Ishikawa (cell line): ENCODE results near the gene KRTAP10-8.

Experiments used
- CEBPB ChIP-seq: IDR thresholded peaks from 2 replicates; pipeline ENCODE4 v1.6.1; 2012
- CREB1 ChIP-seq: IDR thresholded peaks from 2 replicates; pipeline ENCODE4 v1.6.1; 2012; ENCODE audit warnings: low read depth
- EGR1 ChIP-seq: IDR thresholded peaks from 2 replicates; pipeline ENCODE4 v1.6.1; 2012
- EP300 ChIP-seq: IDR thresholded peaks from 2 replicates; pipeline ENCODE4 v1.6.1; 2012; ENCODE audit warnings: borderline replicate concordance
- FOXM1 ChIP-seq: IDR thresholded peaks from 2 replicates; pipeline ENCODE4 v1.6.1; 2012; ENCODE audit warnings: low read depth, borderline replicate concordance
- NFIC ChIP-seq: IDR thresholded peaks from 2 replicates; pipeline ENCODE4 v1.6.1; 2012
- RAD21 ChIP-seq: IDR thresholded peaks from 2 replicates; pipeline ENCODE4 v1.6.1; 2012; ENCODE audit warnings: low read depth
- REST ChIP-seq: IDR thresholded peaks from 2 replicates; pipeline ENCODE4 v1.6.1; 2012; ENCODE audit warnings: low read depth, mild to moderate bottlenecking
- TAF1 ChIP-seq: IDR thresholded peaks from 2 replicates; pipeline ENCODE4 v1.6.1; 2012; ENCODE audit warnings: low read depth, mild to moderate bottlenecking
- TCF12 ChIP-seq: IDR thresholded peaks from 2 replicates; pipeline ENCODE4 v1.6.1; 2012; ENCODE audit warnings: low read depth
- TEAD4 ChIP-seq: IDR thresholded peaks from 2 replicates; pipeline ENCODE4 v1.6.1; 2012
- YY1 ChIP-seq: IDR thresholded peaks from 2 replicates; pipeline ENCODE4 v1.6.1; 2012; ENCODE audit warnings: low read depth
- ZBTB7A ChIP-seq: IDR thresholded peaks from 2 replicates; pipeline ENCODE4 v1.6.1; 2012; ENCODE audit warnings: low read depth
- TF ChIP-seq, protein P1 (sequence below): IDR thresholded peaks from 2 replicates; pipeline ENCODE4 v1.6.1; 2012
- TF ChIP-seq, protein P2 (sequence below): IDR thresholded peaks from 2 replicates; pipeline ENCODE4 v1.6.1; 2012

KRTAP10-8 gene

DNA sequence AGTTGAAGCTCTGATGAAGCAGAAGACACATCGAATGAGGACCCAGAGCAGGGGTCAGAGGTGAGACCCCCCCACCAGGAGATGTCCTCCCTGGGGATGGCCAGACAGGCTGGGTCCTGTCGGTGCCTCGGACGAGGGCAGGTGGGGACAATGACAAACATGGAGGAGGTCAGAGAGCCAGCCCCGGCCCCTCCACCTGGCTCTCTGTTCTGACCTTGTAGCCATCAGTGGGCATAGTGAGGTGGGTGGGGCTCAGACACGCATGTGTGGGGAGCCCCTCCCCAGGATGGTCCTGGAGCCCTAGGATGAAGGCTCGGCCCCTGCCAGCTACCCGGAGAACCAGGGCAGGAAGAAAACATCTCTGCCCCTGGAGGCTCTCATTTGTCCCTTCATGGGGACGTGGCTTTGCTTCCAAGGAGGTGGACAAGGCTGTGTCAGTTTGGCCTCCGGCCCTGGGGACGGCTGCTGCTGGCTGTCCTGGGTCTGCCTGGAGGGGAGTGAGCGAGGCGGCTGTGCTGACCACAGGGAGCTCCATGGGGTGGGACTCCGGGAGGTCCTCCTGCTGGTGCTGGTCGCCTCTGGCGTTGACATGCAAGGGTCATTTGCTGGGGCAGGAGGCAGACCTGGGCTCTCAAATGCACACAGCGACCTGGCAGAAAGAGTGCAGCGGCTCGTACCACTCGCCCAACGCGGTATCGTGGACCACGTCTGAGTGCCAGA is 22.1 kb upstream of the KRTAP10-8 start:
- TF ChIP-seq YY1 = no peak
- TF ChIP-seq TEAD4 = no peak
- no peak for TF ChIP-seq CREB1
- TF ChIP-seq, protein P1, sequence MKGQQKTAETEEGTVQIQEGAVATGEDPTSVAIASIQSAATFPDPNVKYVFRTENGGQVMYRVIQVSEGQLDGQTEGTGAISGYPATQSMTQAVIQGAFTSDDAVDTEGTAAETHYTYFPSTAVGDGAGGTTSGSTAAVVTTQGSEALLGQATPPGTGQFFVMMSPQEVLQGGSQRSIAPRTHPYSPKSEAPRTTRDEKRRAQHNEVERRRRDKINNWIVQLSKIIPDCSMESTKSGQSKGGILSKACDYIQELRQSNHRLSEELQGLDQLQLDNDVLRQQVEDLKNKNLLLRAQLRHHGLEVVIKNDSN = no peak
- no peak for TF ChIP-seq EGR1
- no peak for TF ChIP-seq ZBTB7A
- TF ChIP-seq TAF1 = no peak
- TF ChIP-seq NFIC = no peak
- TF ChIP-seq FOXM1 = no peak
- TF ChIP-seq, protein P2, sequence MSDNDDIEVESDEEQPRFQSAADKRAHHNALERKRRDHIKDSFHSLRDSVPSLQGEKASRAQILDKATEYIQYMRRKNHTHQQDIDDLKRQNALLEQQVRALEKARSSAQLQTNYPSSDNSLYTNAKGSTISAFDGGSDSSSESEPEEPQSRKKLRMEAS = no peak
- no peak for TF ChIP-seq TCF12
- no peak for TF ChIP-seq CEBPB
- TF ChIP-seq RAD21 = no peak
- no peak for TF ChIP-seq REST
- TF ChIP-seq EP300 = no peak

DNA sequence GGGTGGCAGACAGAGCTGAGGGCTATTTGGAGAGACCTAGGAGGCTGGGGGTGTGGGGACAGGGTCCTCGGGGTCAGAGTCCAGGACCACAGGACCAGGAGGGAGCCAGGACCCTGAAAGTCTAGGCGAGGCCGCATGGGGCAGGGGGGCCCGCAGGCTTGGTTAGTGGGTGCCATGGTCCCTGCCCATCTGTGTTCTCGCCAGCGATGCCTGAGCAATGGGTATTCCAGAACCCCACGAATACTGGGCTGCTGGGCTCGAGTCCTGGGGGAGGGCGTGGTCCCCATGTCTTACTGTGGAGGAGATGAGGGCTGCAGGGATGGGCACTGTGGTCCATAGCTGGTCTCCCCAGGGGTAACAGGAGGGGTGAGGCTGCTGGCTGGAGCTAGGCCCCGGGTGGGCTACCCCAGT is 21.6 kb upstream of the KRTAP10-8 start:
- TF ChIP-seq RAD21 = no peak
- TF ChIP-seq TAF1 = no peak
- no peak for TF ChIP-seq YY1
- TF ChIP-seq TEAD4 = no peak
- no peak for TF ChIP-seq CEBPB
- TF ChIP-seq EGR1 = no peak
- TF ChIP-seq, protein P1 = no peak
- no peak for TF ChIP-seq ZBTB7A
- TF ChIP-seq TCF12 = no peak
- TF ChIP-seq EP300 = no peak
- TF ChIP-seq FOXM1 = no peak
- TF ChIP-seq CREB1 = no peak
- TF ChIP-seq REST = no peak
- TF ChIP-seq, protein P2 = no peak
- TF ChIP-seq NFIC = no peak

DNA sequence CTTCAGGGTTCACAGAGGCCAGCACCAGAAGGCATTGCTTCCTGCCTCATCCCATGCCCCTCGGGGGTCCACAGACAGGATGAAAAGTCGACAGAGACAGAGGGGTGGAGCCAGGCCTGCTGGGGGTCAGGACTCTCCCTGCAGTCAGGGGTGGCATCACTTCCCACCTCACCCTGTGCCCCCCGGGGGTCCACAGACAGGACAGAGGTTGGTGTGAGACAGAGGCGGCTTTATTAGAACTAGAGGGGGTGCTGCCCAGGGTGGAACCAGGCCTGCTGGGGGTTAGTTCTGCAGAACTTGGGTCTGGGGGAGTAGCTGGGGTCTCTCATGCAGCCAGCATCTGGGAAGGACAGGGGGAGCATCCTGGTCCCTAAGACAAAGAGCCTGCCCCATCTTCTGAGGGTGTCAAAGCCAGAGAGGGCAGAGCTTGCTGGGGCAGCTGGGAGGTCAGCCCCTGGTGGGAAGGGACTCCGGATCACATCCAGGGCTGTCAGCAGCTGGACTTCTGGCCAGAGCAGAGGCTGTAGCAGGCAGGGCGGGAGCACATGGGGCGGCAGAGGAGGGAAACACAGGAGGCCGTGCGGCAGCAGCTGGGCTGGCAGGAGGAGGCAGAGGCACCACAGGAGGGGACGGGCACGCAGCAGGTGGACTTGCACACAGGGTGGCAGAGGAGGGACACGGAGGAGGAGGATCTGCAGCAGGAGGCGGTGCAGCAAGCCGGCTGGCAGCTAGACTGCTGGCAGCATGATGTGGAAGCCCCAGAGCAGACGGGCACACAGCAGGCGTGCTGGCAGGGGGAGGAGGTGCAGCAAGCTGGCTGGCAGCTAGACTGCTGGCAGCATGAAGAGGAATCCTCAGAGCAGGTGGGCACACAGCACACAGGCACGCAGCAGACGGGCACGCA is 20.7 kb upstream of the KRTAP10-8 start:
- 0 out of 2 replicates have a peak, but pooled peaks have one; percentile 25 for TF ChIP-seq EP300

DNA sequence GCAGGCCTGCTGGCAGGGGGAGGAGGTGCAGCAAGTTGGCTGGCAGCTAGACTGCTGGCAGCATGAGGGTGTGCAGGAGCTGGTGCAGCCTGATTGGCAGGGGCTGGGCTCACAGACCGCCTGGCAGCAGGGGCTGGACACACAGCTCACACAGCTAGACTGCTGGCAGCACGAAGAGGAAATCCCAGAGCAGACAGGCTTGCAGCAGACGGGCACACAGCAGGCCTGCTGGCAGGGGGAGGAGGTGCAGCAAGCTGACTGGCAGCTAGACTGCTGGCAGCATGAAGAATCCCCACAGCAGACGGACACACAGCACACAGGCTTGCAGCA is 20.1 kb upstream of the KRTAP10-8 start:
- peak; percentile 45 for TF ChIP-seq NFIC

DNA sequence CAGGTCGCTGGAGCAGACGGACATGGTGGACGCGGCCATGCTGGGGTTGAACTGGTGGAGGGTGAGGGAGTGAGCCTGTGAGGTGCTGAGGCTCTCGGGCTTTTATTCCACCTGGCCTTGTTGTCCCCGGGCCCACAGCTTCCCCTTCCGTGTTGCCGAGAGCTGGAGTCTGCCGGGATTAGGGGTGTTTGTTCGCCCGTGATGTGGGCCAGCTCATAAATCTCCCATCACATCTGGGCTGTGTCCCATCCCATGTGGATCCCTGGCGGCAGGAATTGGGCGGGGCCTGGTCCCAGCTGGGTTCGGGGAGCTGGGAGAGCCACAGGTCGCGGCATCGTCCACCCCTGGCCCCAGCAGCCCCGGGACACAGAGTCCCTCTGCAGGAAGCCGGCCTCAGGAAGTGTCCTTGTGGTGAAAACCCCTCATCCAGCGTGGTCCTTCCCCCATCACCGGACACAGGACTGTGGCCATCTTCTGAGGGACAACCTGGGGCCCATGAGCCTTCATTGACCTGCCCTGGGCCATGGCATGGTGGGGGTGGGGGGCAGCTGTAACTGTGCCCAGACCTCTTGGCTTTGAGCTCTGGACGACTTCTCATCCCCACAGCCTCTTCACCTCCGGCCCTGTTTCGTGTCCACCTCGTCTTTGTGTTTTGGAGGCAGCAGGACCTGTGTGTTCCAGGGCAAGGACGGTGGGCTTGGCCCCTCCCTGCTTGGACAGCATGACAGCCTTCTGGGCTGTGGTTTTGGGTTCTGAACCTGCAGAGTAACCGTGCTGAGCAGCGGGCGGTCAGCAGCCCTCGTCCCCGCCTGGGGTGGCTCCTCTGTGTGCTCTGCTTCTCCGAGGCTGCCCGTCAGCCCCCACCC is 19.2 kb upstream of the KRTAP10-8 start, which contains the start of gene KRTAP10-6:
TSS of gene KRTAP10-6 (minus strand) at position 60 of the 866 bp plus-strand sequence. CDS start at position 39, 21 bp downstream.
- TF ChIP-seq YY1 (peak; percentile 59; the same call in 1 of the 2 replicates), ZBTB7A (no peak; the same call in 1 of the 2 replicates)
